HFFc6 (cell line): ENCODE measurements around the gene MRGPRX1. TPM values are rescaled to one million over a fixed set of nuclear protein-coding genes. Genes with fewer than 3 reads are reported as not detected.

Experiments
- DNase-seq: peaks from one replicate; pipeline ENCODE4 v3.0.0-alpha.2; 2018
- H3K27ac Mint-ChIP-seq: 2 replicates; pipeline ENCODE4 v1.8.0; 2020; ENCODE audit warnings: mild to moderate bottlenecking, mixed read lengths
- H3K27me3 Mint-ChIP-seq: 2 replicates; pipeline ENCODE4 v1.8.0; 2021; ENCODE audit warnings: mild to moderate bottlenecking, moderate library complexity, mixed read lengths; ENCODE audit not compliant: insufficient read depth
- H3K36me3 Mint-ChIP-seq: 2 replicates; pipeline ENCODE4 v1.8.0; 2021; ENCODE audit warnings: low read depth, mixed read lengths
- H3K4me1 Mint-ChIP-seq: 2 replicates; pipeline ENCODE4 v1.8.0; 2020; ENCODE audit warnings: low read depth, mixed read lengths
- H3K4me3 Mint-ChIP-seq: 2 replicates; pipeline ENCODE4 v1.8.0; 2020; ENCODE audit warnings: mild to moderate bottlenecking, moderate library complexity, mixed read lengths
- H3K9me3 Mint-ChIP-seq: 2 replicates; pipeline ENCODE4 v1.8.0; 2020; ENCODE audit warnings: mild to moderate bottlenecking, mixed read lengths
- long read RNA-seq: library from polyadenylated mRNA; unstranded; transcript quantifications from one replicate; pipeline ENCODE4 v2.0.0, GENCODE V29; 2019
- total RNA-seq, 6 experiments: library from RNA; stranded (reverse); fragmentation: NEBNext Ultra II Directional; extraction: Animal tissue kit (Norgen Biotek cat#: 25700); gene quantifications; 2 replicates in 1 of 6; 3 replicates in 5 of 6; pipeline ENCODE4 v1.2.3, GENCODE V29; 2021
- TF ChIP-seq, protein P1 (sequence below): fragments of 200-600 bp; sonication (generic); IDR thresholded peaks from 2 replicates; pipeline ENCODE4 v1.5.0; 2021; ENCODE audit warnings: antibody characterized with exemption, mild to moderate bottlenecking

The MRGPRX1 gene
- not detected for total RNA-seq
- long read RNA-seq: 0 reads

DNA sequence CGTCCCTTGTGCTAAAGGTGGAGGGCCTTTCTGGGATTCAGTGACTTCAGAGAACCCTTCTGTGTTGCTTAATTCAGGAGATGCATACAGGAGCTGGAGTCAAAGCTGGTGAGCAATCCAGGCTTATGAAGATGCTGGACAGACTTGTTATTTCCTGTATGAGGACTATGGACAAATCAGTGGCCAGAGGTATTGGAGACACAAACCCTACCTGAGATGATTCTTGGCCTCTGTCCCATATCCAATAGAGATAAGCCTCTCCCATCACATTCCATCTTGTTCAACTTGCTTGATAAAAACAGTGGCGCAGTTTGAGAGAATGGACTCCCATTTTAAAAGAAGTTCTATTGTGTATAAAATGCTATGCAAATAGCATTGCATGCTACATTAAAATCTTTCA, at the start of gene MRGPRX1:
TSS of gene MRGPRX1 (minus strand) at position 101 of the 400 bp plus-strand sequence. CDS start 4,630 bp downstream, outside the sequence.
- Mint-ChIP-seq H3K9me3 (no peaks in the 10 kb centered on the region), H3K4me1 (no peaks in the 10 kb centered on the region), H3K27me3 (peaks cover 10% of the 10 kb centered on the region; the same call in 1 of the 2 replicates), H3K27ac (no peak within 1 kb of the TSS), H3K4me3 (no peak within 1 kb of the TSS), H3K36me3 (no peaks in the 10 kb centered on the region)
- no peak for DNase-seq
- TF ChIP-seq, protein P1, sequence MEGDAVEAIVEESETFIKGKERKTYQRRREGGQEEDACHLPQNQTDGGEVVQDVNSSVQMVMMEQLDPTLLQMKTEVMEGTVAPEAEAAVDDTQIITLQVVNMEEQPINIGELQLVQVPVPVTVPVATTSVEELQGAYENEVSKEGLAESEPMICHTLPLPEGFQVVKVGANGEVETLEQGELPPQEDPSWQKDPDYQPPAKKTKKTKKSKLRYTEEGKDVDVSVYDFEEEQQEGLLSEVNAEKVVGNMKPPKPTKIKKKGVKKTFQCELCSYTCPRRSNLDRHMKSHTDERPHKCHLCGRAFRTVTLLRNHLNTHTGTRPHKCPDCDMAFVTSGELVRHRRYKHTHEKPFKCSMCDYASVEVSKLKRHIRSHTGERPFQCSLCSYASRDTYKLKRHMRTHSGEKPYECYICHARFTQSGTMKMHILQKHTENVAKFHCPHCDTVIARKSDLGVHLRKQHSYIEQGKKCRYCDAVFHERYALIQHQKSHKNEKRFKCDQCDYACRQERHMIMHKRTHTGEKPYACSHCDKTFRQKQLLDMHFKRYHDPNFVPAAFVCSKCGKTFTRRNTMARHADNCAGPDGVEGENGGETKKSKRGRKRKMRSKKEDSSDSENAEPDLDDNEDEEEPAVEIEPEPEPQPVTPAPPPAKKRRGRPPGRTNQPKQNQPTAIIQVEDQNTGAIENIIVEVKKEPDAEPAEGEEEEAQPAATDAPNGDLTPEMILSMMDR: no peak

DNA sequence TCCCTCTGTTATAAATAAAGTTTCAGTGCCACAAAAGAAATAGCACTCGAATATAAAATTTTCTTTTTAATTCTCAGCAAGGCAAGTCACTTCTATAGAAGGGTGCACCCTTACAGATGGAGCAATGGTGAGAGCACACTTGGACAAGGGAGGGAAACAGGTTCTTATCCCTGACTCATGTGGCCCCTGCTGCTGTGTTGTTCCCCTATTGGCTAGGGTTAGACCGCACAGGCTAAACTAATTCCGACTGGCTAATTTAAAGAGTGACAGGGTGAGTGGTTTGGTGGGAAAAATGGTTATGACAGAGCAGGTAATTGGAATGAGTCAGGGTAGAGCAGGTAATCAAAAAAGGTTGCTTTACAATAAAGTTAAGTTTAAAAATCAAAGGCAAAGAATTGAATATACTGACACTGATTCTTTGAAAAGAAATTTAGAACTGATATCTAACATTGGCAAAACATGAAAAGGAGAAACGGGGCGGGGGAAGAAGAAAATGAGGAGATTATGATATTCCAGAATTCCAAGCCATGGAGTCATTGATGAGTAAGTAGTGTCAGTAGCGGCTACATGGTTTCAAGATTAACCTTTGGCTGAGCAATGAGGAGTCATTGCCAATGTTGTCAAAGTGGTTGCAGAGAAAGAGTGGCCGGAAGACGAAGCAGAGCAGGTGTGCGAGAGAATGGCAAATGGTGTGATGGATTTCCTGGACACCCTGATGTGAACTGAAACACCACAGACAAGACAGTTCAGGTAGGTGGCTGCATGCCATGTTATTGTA, 48.4 kb upstream of the MRGPRX1 start:
- peaks cover 18% of the 10 kb centered on the region for H3K4me1 Mint-ChIP-seq
- no peak overlapping the region for H3K27ac Mint-ChIP-seq
- H3K36me3 Mint-ChIP-seq: no peaks in the 10 kb centered on the region
- peaks cover 20% of the 10 kb centered on the region for H3K27me3 Mint-ChIP-seq
- no peak overlapping the region for H3K4me3 Mint-ChIP-seq
- peak; percentile 63 for DNase-seq
- TF ChIP-seq, protein P1: no peak
- no peaks in the 10 kb centered on the region; the same call in 1 of the 2 replicates for H3K9me3 Mint-ChIP-seq

DNA sequence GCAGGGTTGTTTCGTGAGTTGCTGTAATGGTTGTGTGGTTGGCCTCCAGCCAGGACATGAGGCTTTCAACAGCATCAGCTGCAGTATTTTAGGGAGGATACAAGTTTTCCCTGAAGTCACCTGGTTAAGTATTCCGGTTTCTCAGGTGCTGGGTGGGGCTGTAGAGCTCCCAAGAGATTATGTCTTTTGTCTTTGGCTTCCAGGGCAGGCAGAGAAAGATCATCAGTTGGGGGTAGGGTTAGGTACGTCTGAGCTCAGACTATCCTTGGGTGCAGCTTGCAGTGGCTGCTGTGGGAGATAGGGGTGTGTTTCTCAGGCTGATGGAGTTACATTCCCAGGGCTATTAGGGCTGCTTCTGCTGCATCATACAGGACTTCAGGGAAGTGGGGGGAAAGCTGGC, 47.5 kb upstream of the MRGPRX1 start:
- no peak for DNase-seq
- H3K27me3 Mint-ChIP-seq: peaks cover 19% of the 10 kb centered on the region
- H3K36me3 Mint-ChIP-seq: no peaks in the 10 kb centered on the region
- no peak overlapping the region for H3K4me3 Mint-ChIP-seq
- TF ChIP-seq, protein P1: no peak
- H3K27ac Mint-ChIP-seq: no peak overlapping the region
- H3K9me3 Mint-ChIP-seq: no peaks in the 10 kb centered on the region; the same call in 1 of the 2 replicates
- peaks cover 18% of the 10 kb centered on the region for H3K4me1 Mint-ChIP-seq

DNA sequence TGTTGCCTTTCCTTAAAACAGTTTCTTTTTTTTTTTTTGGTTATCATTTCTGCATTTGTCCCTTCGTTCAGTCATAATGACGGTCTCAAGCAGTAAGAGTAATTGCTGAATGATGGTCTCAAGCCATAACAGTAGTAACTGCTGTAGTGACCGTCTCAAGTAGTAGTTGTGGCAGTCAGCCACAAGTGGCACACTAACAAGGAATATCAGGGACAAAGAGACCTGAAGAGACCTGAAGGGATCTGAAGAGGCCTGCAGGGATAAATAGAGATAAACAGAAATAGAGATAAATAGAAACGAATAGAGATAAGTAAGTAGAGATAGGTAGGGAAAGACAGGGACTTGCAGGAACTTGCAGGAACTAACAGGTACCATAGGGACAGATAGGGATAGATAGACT, 42.7 kb upstream of the MRGPRX1 start:
- peaks cover 5% of the 10 kb centered on the region for H3K4me1 Mint-ChIP-seq
- no peak overlapping the region for H3K4me3 Mint-ChIP-seq
- DNase-seq: no peak
- H3K9me3 Mint-ChIP-seq: no peaks in the 10 kb centered on the region; the same call in 1 of the 2 replicates
- peaks cover 14% of the 10 kb centered on the region for H3K27me3 Mint-ChIP-seq
- TF ChIP-seq, protein P1: no peak
- H3K27ac Mint-ChIP-seq: no peak overlapping the region
- no peaks in the 10 kb centered on the region for H3K36me3 Mint-ChIP-seq

DNA sequence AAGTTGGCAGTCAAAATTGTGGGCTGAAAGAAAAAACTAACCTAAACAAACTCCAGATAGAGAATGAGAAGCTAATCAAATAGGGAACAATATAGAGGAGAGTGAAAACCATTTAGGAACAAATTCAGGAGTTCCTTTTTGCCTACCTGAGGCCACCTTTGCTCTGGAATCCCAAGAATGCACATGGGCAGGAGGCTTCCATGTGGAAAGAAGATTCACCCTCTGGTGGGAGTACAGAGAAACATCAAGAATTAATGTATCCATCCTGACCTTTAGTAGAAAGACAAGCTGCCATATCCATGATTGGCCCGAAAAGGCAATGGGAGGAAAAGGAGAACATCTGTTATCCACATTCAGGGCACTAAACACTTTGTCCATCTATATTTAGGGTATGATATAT, 35.0 kb upstream of the MRGPRX1 start:
- peaks cover 22% of the 10 kb centered on the region for H3K27me3 Mint-ChIP-seq
- no peak overlapping the region for H3K27ac Mint-ChIP-seq
- no peak overlapping the region for H3K4me3 Mint-ChIP-seq

More for the DNA sequence above, 35.0 kb upstream of the MRGPRX1 start:
- Mint-ChIP-seq H3K9me3 (no peaks in the 10 kb centered on the region; the same call in 1 of the 2 replicates), H3K36me3 (no peaks in the 10 kb centered on the region), H3K4me1 (no peaks in the 10 kb centered on the region)
- TF ChIP-seq, protein P1: no peak
- no peak for DNase-seq
